K562 (cell line): Measurements from ENCODE around the gene ZBTB20. TPM values are rescaled to one million over a fixed set of nuclear protein-coding genes. Genes with fewer than 3 reads are reported as not detected.

Experiments used
- ATAC-seq: fragments of 200-7000 bp; cut with Tn5 transposase; 3 replicates; pipeline ENCODE4 v1.9.1; 2020; ENCODE audit warnings: moderate library complexity
- BruUV-seq: library from RNA; stranded (reverse); fragments of 400-500 nt; replicated peaks from 2 replicates; lab custom pipeline; 2021; lab: Mats Ljungman, UMichigan
- CTCF ChIA-PET: fragments of 300-600 bp; formaldehyde crosslinking; extraction: SDS; loops from one replicate; lab custom pipeline; 2021; ENCODE audit warnings: low intra/inter-chr PET ratio; lab: Yijun Ruan, JAX
- POLR2A ChIA-PET: fragments of 300-600, 350-650 bp; sonication (Branson Sonifier 250); formaldehyde crosslinking; extraction: SDS; loops from one replicate; lab custom pipeline; 2021; ENCODE audit warnings: antibody characterized with exemption, inconsistent platforms; lab: Yijun Ruan, JAX
- DNase-seq, 4 experiments: peaks; one replicate each; pipeline versions ENCODE4 v3.0.0 to v3.0.0-alpha.2; 2011 to 2018; ENCODE audit warnings: low spot score in 3 of 4, mixed read lengths in 3 of 4; ENCODE audit errors: extremely low read depth in 1 of 4
- FAIRE-seq: peaks from 2 replicates; lab custom pipeline; 2011; peaks lifted over from hg19 to GRCh38; lab: Jason Lieb, UNC
- H2AFZ ChIP-seq: 2 replicates; pipeline ENCODE4 v1.6.0; 2011; ENCODE audit warnings: low read depth, low read length, control low read depth, inconsistent platforms
- H3K27ac ChIP-seq: fragments of 200-600 bp; 3 replicates; pipeline ENCODE4 v1.8.0; 2011; ENCODE audit warnings: low read depth, mild to moderate bottlenecking, control low read depth, inconsistent platforms, low read length, moderate library complexity, mixed read lengths; ENCODE audit errors: extremely low read depth
- H3K27me3 ChIP-seq, 2 experiments: fragments of 300-600 bp in 1 of 2; 2 replicates in 1 of 2; 3 replicates in 1 of 2; pipeline versions ENCODE4 v1.6.0 to v1.8.0; 2011; ENCODE audit warnings: inconsistent platforms in 2 of 2, low read length in 2 of 2, mild to moderate bottlenecking in 1 of 2, mixed read lengths in 1 of 2, moderate library complexity in 1 of 2; ENCODE audit not compliant: control insufficient read depth in 2 of 2, insufficient read depth in 2 of 2
- H3K36me3 ChIP-seq: fragments of 300-600 bp; 3 replicates; pipeline ENCODE4 v1.8.0; 2011; ENCODE audit warnings: mild to moderate bottlenecking, low read length, inconsistent platforms; ENCODE audit not compliant: control insufficient read depth, insufficient read depth
- H3K4me1 ChIP-seq, 2 experiments: fragments of 200-600 bp in 1 of 2; replicated peaks in 1 of 2; 2 replicates in 1 of 2; 3 replicates in 1 of 2; pipeline versions ENCODE4 v1.5.1 to v1.8.0; 2011; ENCODE audit warnings: inconsistent platforms in 2 of 2, low read length in 2 of 2, mild to moderate bottlenecking in 1 of 2, mixed read lengths in 1 of 2, moderate library complexity in 1 of 2; ENCODE audit not compliant: control insufficient read depth in 2 of 2, insufficient read depth in 2 of 2
- H3K4me2 ChIP-seq: 2 replicates; pipeline ENCODE4 v1.6.1; 2011; ENCODE audit warnings: low read length, control low read depth, inconsistent platforms, mixed read lengths; ENCODE audit not compliant: insufficient read depth
- H3K4me3 ChIP-seq: fragments of 200-600 bp; sonication (generic), shearing (Covaris generic); 2 replicates; pipeline ENCODE4 v1.5.1; 2016; ENCODE audit warnings: control low read depth, inconsistent platforms
- H3K79me2 ChIP-seq: fragments of 200-600 bp; 3 replicates; pipeline ENCODE4 v1.8.0; 2011; ENCODE audit warnings: low read length, inconsistent platforms; ENCODE audit not compliant: control insufficient read depth, insufficient read depth
- H3K9ac ChIP-seq, 2 experiments: 2 replicates each; pipeline versions ENCODE4 v1.6.0 to v1.6.1; 2011; ENCODE audit warnings: low read depth in 2 of 2, low read length in 2 of 2, control low read depth in 1 of 2, inconsistent platforms in 1 of 2, mild to moderate bottlenecking in 1 of 2, mixed read lengths in 1 of 2; ENCODE audit not compliant: insufficient read depth in 1 of 2
- H3K9me1 ChIP-seq: one replicate; pipeline ENCODE4 v1.6.0; 2011; ENCODE audit warnings: inconsistent platforms, mild to moderate bottlenecking, low read length, moderate library complexity; ENCODE audit not compliant: control insufficient read depth, insufficient read depth
- H3K9me3 ChIP-seq: replicated peaks from 2 replicates; pipeline ENCODE4 v1.5.1; 2011; ENCODE audit warnings: low read depth, low read length, inconsistent platforms; ENCODE audit not compliant: control insufficient read depth, insufficient read depth
- H4K20me1 ChIP-seq: replicated peaks from 2 replicates; pipeline ENCODE4 v1.6.1; 2011; ENCODE audit warnings: low read length, inconsistent platforms, mixed read lengths; ENCODE audit not compliant: control insufficient read depth, insufficient read depth
- CHD1 ChIP-seq: fragments of 200-600 bp; sonication (generic); IDR thresholded peaks from one replicate; pipeline ENCODE4 v1.6.1; 2012; ENCODE audit warnings: mild to moderate bottlenecking, moderate library complexity, low read length, inconsistent platforms
- FOXA1 ChIP-seq: fragments of 450-650 bp; IDR thresholded peaks from 2 replicates; pipeline ENCODE4 v1.6.1; 2016; ENCODE audit warnings: mild to moderate bottlenecking, borderline replicate concordance
- GATAD2A ChIP-seq: fragments of 450-650 bp; IDR thresholded peaks from 2 replicates; pipeline ENCODE4 v1.6.1; 2017
- HDAC1 ChIP-seq, 2 experiments: fragments of 450-650 bp; IDR thresholded peaks; 2 replicates each; pipeline ENCODE4 v1.6.1; 2016 to 2017; ENCODE audit warnings: inconsistent platforms in 1 of 2, mild to moderate bottlenecking in 1 of 2, moderate library complexity in 1 of 2
- KLF13 ChIP-seq: fragments of 450-650 bp; IDR thresholded peaks from 2 replicates; pipeline ENCODE4 v1.6.1; 2016; ENCODE audit warnings: missing genetic modification characterization, low read depth, mild to moderate bottlenecking, missing compliant biosample characterization, moderate library complexity, borderline replicate concordance
- NUFIP1 ChIP-seq: fragments of 450-650 bp; IDR thresholded peaks from 2 replicates; pipeline ENCODE4 v1.6.1; 2018; ENCODE audit not compliant: partially characterized antibody
- PCBP2 ChIP-seq: fragments of 200-400 bp; formaldehyde crosslinking; IDR thresholded peaks from 2 replicates; pipeline ENCODE4 v1.6.1; 2018; ENCODE audit warnings: low read length, low read depth, mild to moderate bottlenecking, moderate library complexity; ENCODE audit not compliant: poor library complexity, severe bottlenecking
- RFX1 ChIP-seq: fragments of 450-650 bp; IDR thresholded peaks from 2 replicates; pipeline ENCODE4 v1.6.1; 2016; ENCODE audit warnings: mild to moderate bottlenecking, moderate library complexity
- ZNF143 ChIP-seq: sonication (generic); formaldehyde crosslinking; IDR thresholded peaks from 2 replicates; pipeline ENCODE4 v1.9.0; 2022; ENCODE audit warnings: mild to moderate bottlenecking, missing genetic modification reagents
- ZNF174 ChIP-seq: fragments of 250-450 bp; sonication (Bioruptor Pico); IDR thresholded peaks from 2 replicates; pipeline ENCODE4 v1.4.0; 2020; ENCODE audit warnings: mild to moderate bottlenecking
- ZNF212 ChIP-seq: fragments of 450-650 bp; formaldehyde crosslinking; IDR thresholded peaks from 2 replicates; pipeline ENCODE4 v1.4.0; 2020; ENCODE audit warnings: mild to moderate bottlenecking
- ZNF274 ChIP-seq: IDR thresholded peaks from 2 replicates; pipeline ENCODE4 v1.6.1; 2011; ENCODE audit warnings: low read depth, mild to moderate bottlenecking, low read length, moderate library complexity, borderline replicate concordance
- ZNF75A ChIP-seq: fragments of 450-650 bp; formaldehyde crosslinking; IDR thresholded peaks from 2 replicates; pipeline ENCODE4 v1.4.0; 2020; ENCODE audit warnings: mild to moderate bottlenecking
- WGBS: fragments of 100-300 bp; shearing (Covaris generic); methylation state at CpG from one replicate; pipeline ENCODE4 v1.1.6; 2016; ENCODE audit warnings: low coverage, mixed read lengths; ENCODE audit not compliant: insufficient coverage; ENCODE audit errors: missing lambda C conversion rate; 5-methylcytosine and 5-hydroxymethylcytosine counted together
- in situ Hi-C: fragments of 300-500 bp; cut with MboI; formaldehyde crosslinking; loops from 4 replicates; pipeline ENCODE4 v1.15.0; 2018; ENCODE audit warnings: inconsistent platforms, mixed read lengths
- intact Hi-C: fragments of 100-400 bp; cut with micrococcal nuclease; formaldehyde crosslinking; loops from 2 replicates; pipeline ENCODE4 v1.14.2; 2022
- polyA plus RNA-seq, 8 experiments: library from polyadenylated mRNA; depleted of rRNA in 4 of 8; stranded (reverse) in 5 of 8; unstranded in 3 of 8; fragments of >200 nt; fragmentation: Nextera tagmentation in 2 of 8; fragmentation: Illumina TruSeq in 1 of 8; extraction: Ambion mirVana in 2 of 8; extraction: Trizol in 1 of 8; gene quantifications; 2 replicates each; pipeline versions ENCODE4 v1.2.1 to v1.2.3, GENCODE V29; 2011 to 2014; ENCODE audit warnings: inconsistent platforms in 1 of 8, missing spikeins in 1 of 8
- total RNA-seq, 7 experiments: library from RNA; depleted of rRNA in 6 of 7; stranded (reverse); fragments of >200 nt in 6 of 7; fragmentation: Illumina TruSeq in 2 of 7; extraction: Trizol in 2 of 7; gene quantifications; 2 replicates each; pipeline versions ENCODE4 v1.2.1 to v1.2.3, GENCODE V29; 2011 to 2021; ENCODE audit warnings: low replicate concordance in 1 of 7
- TF ChIP-seq, protein P1 (sequence below): fragments of 450-650 bp; IDR thresholded peaks from 2 replicates; pipeline ENCODE4 v1.6.1; 2014; ENCODE audit warnings: low read depth, mild to moderate bottlenecking, moderate library complexity, borderline replicate concordance
- TF ChIP-seq, protein P2 (sequence below): IDR thresholded peaks from 2 replicates; pipeline ENCODE4 v1.6.1; 2011; ENCODE audit warnings: borderline replicate concordance, low read depth, mild to moderate bottlenecking, moderate library complexity, low read length; ENCODE audit not compliant: insufficient read depth, poor library complexity, severe bottlenecking
- TF ChIP-seq, protein P3 (sequence below): sonication (generic); formaldehyde crosslinking; IDR thresholded peaks from 2 replicates; pipeline ENCODE4 v1.8.1; 2023; ENCODE audit warnings: mild to moderate bottlenecking, missing genetic modification reagents

The ZBTB20 gene
- total and polyA plus RNA-seq, 9 of the 15 experiments (the other 6 are each of a cell fraction or from before 2014, with no cell fraction given): 0.17 to 1.7 (median 0.45) TPM

DNA sequence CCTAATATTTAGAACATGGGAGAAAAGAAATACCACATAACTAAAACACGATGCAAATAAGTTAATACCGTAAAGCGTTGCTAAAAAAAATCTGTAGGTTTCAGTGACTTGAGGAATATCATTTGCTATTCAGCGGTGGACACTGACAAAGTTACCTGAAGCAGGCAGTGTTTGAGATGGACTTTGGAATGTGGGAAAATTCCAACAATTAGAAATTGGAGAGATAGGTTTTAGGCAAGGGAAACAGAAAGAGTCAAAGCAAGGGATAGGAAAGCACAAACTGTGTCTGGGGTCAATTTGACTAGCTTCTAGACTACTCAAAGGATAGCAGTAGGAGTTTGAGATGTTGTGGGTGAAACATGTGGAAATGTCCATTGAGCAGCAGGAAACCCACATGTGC is 680.3 kb downstream of the ZBTB20 start (continued):
- TF ChIP-seq ZNF143 (CRISPR knock-in tag): no peak
- no peak for TF ChIP-seq FOXA1
- no peak for TF ChIP-seq RFX1
- no peak for TF ChIP-seq KLF13 (tag)
- no peak for TF ChIP-seq ZNF174 (CRISPR knock-in tag)
- TF ChIP-seq NUFIP1: no peak
- no peak for TF ChIP-seq ZNF274
- TF ChIP-seq PCBP2: no peak
- TF ChIP-seq, all 486 proteins: peak for 0

DNA sequence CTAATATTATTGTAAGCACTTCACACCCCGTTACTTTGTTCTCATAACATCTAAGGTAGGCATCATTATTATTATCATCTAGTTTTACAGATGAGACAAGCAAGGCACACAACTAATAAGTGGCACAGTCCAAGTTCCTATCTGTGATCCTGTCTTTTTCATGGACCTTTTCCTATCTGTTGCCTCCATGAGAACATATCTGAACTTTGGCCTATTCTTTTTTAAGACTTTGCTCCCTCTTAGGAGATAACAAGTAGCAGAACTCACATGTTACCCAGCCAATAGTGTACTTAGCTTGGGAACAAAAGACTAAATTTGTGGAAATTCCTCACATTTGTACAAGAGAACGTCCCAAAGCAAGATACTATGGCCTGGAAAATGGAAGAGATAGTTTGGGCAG is 680.8 kb downstream of the ZBTB20 start:
- H3K9me3 ChIP-seq: no peaks in the 10 kb centered on the region
- no peaks in the 10 kb centered on the region for H3K79me2 ChIP-seq
- intact Hi-C loops: no loop called here
- no peaks in the 10 kb centered on the region for H3K9me1 ChIP-seq
- TF ChIP-seq CHD1 (no peak), ZNF75A (no peak), ZNF212 (CRISPR knock-in tag) (no peak), GATAD2A (no peak), HDAC1 (IDR thresholded peaks at IDR 0.05) (no peak)
- TF ChIP-seq, protein P1, sequence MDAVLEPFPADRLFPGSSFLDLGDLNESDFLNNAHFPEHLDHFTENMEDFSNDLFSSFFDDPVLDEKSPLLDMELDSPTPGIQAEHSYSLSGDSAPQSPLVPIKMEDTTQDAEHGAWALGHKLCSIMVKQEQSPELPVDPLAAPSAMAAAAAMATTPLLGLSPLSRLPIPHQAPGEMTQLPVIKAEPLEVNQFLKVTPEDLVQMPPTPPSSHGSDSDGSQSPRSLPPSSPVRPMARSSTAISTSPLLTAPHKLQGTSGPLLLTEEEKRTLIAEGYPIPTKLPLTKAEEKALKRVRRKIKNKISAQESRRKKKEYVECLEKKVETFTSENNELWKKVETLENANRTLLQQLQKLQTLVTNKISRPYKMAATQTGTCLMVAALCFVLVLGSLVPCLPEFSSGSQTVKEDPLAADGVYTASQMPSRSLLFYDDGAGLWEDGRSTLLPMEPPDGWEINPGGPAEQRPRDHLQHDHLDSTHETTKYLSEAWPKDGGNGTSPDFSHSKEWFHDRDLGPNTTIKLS: no peak
- TF ChIP-seq, protein P2, sequence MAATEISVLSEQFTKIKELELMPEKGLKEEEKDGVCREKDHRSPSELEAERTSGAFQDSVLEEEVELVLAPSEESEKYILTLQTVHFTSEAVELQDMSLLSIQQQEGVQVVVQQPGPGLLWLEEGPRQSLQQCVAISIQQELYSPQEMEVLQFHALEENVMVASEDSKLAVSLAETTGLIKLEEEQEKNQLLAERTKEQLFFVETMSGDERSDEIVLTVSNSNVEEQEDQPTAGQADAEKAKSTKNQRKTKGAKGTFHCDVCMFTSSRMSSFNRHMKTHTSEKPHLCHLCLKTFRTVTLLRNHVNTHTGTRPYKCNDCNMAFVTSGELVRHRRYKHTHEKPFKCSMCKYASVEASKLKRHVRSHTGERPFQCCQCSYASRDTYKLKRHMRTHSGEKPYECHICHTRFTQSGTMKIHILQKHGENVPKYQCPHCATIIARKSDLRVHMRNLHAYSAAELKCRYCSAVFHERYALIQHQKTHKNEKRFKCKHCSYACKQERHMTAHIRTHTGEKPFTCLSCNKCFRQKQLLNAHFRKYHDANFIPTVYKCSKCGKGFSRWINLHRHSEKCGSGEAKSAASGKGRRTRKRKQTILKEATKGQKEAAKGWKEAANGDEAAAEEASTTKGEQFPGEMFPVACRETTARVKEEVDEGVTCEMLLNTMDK: no peak
- TF ChIP-seq, protein P3, sequence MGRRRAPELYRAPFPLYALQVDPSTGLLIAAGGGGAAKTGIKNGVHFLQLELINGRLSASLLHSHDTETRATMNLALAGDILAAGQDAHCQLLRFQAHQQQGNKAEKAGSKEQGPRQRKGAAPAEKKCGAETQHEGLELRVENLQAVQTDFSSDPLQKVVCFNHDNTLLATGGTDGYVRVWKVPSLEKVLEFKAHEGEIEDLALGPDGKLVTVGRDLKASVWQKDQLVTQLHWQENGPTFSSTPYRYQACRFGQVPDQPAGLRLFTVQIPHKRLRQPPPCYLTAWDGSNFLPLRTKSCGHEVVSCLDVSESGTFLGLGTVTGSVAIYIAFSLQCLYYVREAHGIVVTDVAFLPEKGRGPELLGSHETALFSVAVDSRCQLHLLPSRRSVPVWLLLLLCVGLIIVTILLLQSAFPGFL: no peak
- TF ChIP-seq, all 486 proteins: peak for 0
- Histone ChIP-seq H3K4me3 (no peak overlapping the region), H3K4me1 (no peaks in the 10 kb centered on the region), H3K27ac (no peak overlapping the region), H3K4me2 (no peak overlapping the region), H3K36me3 (no peaks in the 10 kb centered on the region), H3K27me3 (no peaks in the 10 kb centered on the region), H3K9ac (no peak overlapping the region), H4K20me1 (no peaks in the 10 kb centered on the region), H2AFZ (no peak overlapping the region)
- ATAC-seq (no peak), DNase-seq (no peak), FAIRE-seq (no peak)
- CTCF ChIA-PET: no interaction called here
- POLR2A ChIA-PET: no interaction called here
- BruUV-seq: no TSS peak
- in situ Hi-C loops: no loop called here
- 0% methylated on average over 2 of the region's 2 CpGs for WGBS
